T-helper 2 cell (primary cell): Measurements from ENCODE around the gene TTBK1.

Experiments used
- DNase-seq, 5 experiments: peaks; one replicate each; pipeline versions ENCODE4 v3.0.0 to v3.0.0-alpha.2; 2012 to 2022

Gene TTBK1

DNA sequence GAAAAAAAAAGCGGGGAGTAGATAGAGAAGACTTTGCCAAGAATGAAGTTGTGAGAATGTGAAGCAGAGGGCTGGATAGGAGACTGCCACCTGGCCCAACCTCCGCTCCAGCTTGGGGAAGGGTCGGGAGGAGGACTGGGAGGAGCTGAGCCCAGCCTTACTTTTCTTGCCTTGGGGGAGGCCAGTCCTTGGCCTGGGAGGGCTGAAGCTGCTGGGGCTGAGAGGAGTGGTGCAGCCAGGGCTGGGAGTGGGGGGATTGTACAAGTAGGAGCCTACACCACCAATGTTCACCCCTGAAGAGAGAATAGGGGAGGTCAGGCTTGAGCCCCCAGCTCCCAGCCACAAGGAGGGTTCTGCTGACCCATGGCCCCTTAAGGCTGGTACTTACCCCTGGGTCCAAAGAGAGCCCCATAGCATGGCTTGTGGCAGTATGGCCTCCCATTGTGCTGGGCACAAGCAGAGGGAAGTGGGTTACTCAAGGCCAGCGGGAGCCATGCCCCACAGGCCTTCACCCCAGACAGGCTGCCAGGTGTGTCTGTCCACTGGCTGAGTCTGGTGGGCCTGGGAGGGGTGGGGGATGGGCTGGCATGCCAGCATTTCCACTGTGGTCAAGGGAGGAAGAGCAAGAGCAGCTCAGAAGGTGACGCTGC lies 64.3 kb downstream of the TTBK1 start:
- DNase-seq = no peak

- DNase-seq = peak in 4 of 5 experiments; percentile 12 to 68 (median 27)
These were observed 65.1 kb downstream of the TTBK1 start, which contains the start of gene CRIP3 for GRCh38 chr6:43308101-43308989. Gene CRIP3 (minus strand): TSS chr6:43308826. CDS start chr6:43308792, 34 bp downstream.

DNA sequence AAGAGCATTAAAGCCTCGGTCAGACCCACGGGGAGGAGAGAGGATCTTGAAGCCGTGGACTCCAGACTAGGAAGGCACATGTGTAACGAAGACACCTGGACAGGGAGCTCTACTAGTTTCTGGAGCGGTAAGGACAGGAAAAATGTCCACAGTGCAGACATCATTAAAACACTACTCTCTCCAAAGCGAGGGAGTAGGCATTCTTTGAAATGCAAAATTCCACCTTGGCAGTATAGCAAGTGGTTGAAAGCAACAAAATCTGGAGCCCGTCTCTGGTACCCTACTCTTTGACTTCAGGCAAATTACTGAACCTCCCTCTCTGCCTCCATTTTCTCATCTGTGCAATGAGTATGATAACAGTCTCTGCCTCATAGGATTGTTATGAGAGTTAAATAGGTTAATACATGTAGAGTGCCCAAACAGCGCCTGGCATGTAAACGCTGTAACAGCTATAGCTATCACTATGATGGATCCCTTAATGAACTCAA lies 65.8 kb downstream of the TTBK1 start:
- no peak for DNase-seq

DNA sequence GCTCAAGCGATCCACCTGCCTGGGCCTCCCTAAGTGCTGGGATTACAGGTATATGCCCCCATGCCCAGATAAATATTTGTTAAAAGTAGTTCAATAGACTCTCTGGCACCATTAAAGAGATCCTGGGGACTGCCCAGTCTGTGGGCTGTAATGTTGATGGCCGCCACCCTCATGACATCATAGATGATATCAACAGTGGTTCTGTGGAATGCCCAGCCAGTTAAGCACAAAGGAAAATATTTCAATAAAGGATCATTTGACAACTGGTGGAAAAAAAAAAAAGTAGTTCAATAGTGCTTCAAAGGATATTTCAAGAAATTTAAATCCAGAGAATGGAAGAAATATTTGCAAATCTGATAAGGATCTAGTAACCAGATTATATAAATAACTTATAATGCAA lies 66.9 kb downstream of the TTBK1 start:
- no peak for DNase-seq

DNA sequence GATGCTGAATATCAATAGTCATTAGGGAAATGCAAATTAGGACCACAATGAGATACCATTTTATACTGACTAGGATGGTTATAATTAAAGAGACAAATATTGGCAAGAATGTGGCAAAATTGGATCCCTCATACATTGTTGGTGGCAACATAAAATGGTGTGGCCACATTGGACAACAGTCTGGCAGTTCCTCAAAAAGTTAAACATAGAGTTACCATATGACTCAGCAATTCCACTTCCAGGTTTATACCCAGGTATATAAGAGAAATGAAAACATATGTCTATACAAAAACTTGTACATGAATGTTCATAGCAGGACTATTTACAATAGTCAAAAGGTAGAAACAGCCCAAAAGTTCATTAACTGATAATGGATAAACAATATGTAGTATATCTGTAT lies 67.3 kb downstream of the TTBK1 start:
- DNase-seq = no peak

GRCh38 chr6:43311666-43312065 lies 68.4 kb downstream of the TTBK1 start:
- DNase-seq = no peak

GRCh38 chr6:43313813-43314212 lies 70.5 kb downstream of the TTBK1 start:
- no peak for DNase-seq

- DNase-seq = no peak
These were observed 74.7 kb downstream of the TTBK1 start for GRCh38 chr6:43318011-43318410.

GRCh38 chr6:43325876-43326275 lies 82.6 kb downstream of the TTBK1 start:
- no peak for DNase-seq

GRCh38 chr6:43328528-43328927 lies 85.2 kb downstream of the TTBK1 start:
- DNase-seq = no peak

DNA sequence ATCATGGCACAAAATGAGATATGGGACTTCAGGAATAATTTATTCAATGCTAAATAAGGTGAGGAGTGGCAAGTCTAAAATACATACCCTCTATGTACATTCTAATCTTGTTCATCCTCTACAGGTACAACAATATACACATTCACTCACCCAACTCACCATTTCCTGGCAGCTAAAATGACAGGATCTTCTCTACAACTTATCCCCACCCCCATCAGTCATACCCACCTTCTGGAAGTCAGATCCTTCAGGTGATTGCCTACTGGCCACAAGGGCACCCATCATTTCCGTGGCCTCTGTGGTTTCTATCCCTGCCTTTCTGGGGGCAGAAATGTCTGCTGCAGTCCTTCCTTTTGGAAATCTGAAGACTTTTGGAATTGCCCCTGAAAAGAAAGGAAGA lies 88.2 kb downstream of the TTBK1 start:
- peak in 1 of 5 experiments; percentile 20 for DNase-seq

- DNase-seq = no peak
These were observed 88.6 kb downstream of the TTBK1 start for GRCh38 chr6:43331891-43332290.

DNA sequence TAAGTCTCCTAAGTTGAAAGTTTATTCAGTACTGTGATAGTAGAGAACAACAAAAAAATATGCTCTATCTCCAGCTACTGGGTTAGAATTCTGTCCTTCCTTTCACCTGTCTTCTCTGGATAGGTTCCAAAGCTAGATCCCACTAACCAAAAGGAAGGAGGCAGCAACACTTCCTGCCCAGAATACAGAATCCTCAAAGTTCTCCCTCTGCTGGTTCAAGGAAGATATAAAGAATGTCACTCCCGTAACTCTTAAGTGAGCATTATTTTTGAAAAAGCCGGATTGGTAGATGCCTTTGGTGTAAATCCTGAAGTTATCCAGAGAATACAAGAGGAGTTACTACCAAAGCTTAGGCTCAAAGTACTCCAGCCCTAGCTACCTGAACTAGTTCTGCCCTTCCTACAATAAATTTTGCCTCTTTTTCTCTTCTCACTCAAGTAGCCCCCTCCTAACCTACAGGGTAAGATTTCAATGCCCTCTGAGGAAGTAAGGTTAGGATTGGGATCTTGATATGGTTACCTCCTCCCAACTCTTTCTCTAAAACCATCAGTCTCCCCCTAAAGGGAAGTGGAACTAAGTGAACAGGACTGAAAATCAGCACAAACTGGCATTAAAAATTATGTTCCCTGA lies 91.3 kb downstream of the TTBK1 start:
- no peak for DNase-seq

DNA sequence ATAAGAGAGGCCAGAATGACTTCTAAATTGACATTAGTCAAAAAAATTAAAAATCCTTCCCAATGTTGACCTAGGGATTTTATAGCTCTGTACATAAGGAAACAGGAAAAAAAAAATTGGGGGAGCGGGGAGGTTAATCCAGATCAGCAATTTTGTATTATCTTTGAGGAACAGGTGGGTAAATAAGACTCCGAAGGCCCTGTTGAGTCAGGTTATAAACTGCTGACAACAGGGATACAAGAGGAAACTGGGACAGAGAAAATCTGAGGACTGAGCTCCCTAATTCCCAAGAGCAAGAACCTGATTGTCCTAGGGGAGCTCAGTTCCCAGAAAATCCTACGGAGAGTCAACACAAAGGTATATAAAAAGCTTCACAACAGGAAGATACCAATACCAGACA lies 92.2 kb downstream of the TTBK1 start:
- no peak for DNase-seq

GRCh38 chr6:43336382-43336781 lies 93.1 kb downstream of the TTBK1 start:
- no peak for DNase-seq
